ENCODE data around the gene DMBT1. TPM values are rescaled to one million over a fixed set of nuclear protein-coding genes. Genes with fewer than 3 reads are reported as not detected.

The DMBT1 gene
- total RNA-seq, 1 donor from 2014 or later, result not detected

GRCh38 chr10:122658356-122659049 is 97.9 kb downstream of the DMBT1 start:
- H3K27me3 Mint-ChIP-seq (ENCODE audit: low read depth), result peaks cover 29% of the 10 kb centered on the region
- no peak overlapping the region for H3K27ac Mint-ChIP-seq (ENCODE audit: unreplicated experiment)
- no peak overlapping the region for H3K4me3 Mint-ChIP-seq
- TF ChIP-seq CTCF (conservative IDR thresholded peaks at IDR 0.05), result no peak
- no peaks in the 10 kb centered on the region for H3K4me1 Mint-ChIP-seq
- H3K9me3 Mint-ChIP-seq, result no peaks in the 10 kb centered on the region
- no peaks in the 10 kb centered on the region for H3K36me3 Mint-ChIP-seq (ENCODE audit: low read depth)
- no peak for DNase-seq (ENCODE audit: low read depth, low spot score)

GRCh38 chr10:122659126-122659525 is 98.6 kb downstream of the DMBT1 start:
- no peak for DNase-seq (ENCODE audit: low read depth, low spot score)
- no peak for TF ChIP-seq CTCF (conservative IDR thresholded peaks at IDR 0.05)
- Mint-ChIP-seq H3K4me3 (no peak overlapping the region), H3K36me3 (ENCODE audit: low read depth) (no peaks in the 10 kb centered on the region), H3K9me3 (no peaks in the 10 kb centered on the region), H3K4me1 (no peaks in the 10 kb centered on the region), H3K27ac (ENCODE audit: unreplicated experiment) (no peak overlapping the region), H3K27me3 (ENCODE audit: low read depth) (peaks cover 23% of the 10 kb centered on the region)

- no peak for DNase-seq (ENCODE audit: low read depth, low spot score)
- no peak for TF ChIP-seq CTCF (conservative IDR thresholded peaks at IDR 0.05)
- Mint-ChIP-seq H3K4me1 (no peaks in the 10 kb centered on the region), H3K4me3 (no peak overlapping the region), H3K36me3 (ENCODE audit: low read depth) (no peaks in the 10 kb centered on the region), H3K27ac (ENCODE audit: unreplicated experiment) (no peak overlapping the region), H3K9me3 (no peaks in the 10 kb centered on the region), H3K27me3 (ENCODE audit: low read depth) (peaks cover 20% of the 10 kb centered on the region)
These were observed 99.1 kb downstream of the DMBT1 start for GRCh38 chr10:122659651-122660050.

GRCh38 chr10:122660696-122661095 is 100.1 kb downstream of the DMBT1 start:
- H3K27me3 Mint-ChIP-seq (ENCODE audit: low read depth), result peaks cover 12% of the 10 kb centered on the region
- DNase-seq (ENCODE audit: low read depth, low spot score), result no peak
- H3K9me3 Mint-ChIP-seq, result no peaks in the 10 kb centered on the region

GRCh38 chr10:122662231-122662630 is 101.7 kb downstream of the DMBT1 start:
- H3K27me3 Mint-ChIP-seq (ENCODE audit: low read depth), result peaks cover 10% of the 10 kb centered on the region
- H3K27ac Mint-ChIP-seq (ENCODE audit: unreplicated experiment), result no peak overlapping the region
- no peak overlapping the region for H3K4me3 Mint-ChIP-seq
- H3K36me3 Mint-ChIP-seq (ENCODE audit: low read depth), result no peaks in the 10 kb centered on the region
- no peaks in the 10 kb centered on the region for H3K9me3 Mint-ChIP-seq
- no peak for DNase-seq (ENCODE audit: low read depth, low spot score)
- no peak for TF ChIP-seq CTCF (conservative IDR thresholded peaks at IDR 0.05)
- no peaks in the 10 kb centered on the region for H3K4me1 Mint-ChIP-seq

More at GRCh38 chr10:122660696-122661095, 100.1 kb downstream of the DMBT1 start:
- Mint-ChIP-seq H3K27ac (ENCODE audit: unreplicated experiment) (peak overlapping the region; percentile 2), H3K4me3 (no peak overlapping the region), H3K36me3 (ENCODE audit: low read depth) (no peaks in the 10 kb centered on the region), H3K4me1 (no peaks in the 10 kb centered on the region)
- no peak for TF ChIP-seq CTCF (conservative IDR thresholded peaks at IDR 0.05)
